Motor neuron (in vitro differentiated cells): ENCODE measurements around the gene HS3ST6. TPM values are rescaled to one million over a fixed set of nuclear protein-coding genes. Genes with fewer than 3 reads are reported as not detected.
"Not testable (repeated sequence)": the region's sequence is repeated elsewhere in the genome, so short reads cannot be mapped to it uniquely, and the experiment has no call there.

ENCODE experiments used
- ATAC-seq, 8 experiments: fragments of 200-7000 bp; cut with Tn5 transposase; replicated peaks in 6 of 8; 2 replicates each; pipeline ENCODE4 v1.8.0; 2021; ENCODE audit warnings: mild to moderate bottlenecking in 8 of 8, moderate library complexity in 8 of 8
- H3K27ac ChIP-seq, 2 donors: fragments of 250-450 bp; sonication (Bioruptor Pico); 2 replicates each; pipeline ENCODE4 v1.9.0; 2021; ENCODE audit warnings: antibody characterized with exemption in 2 of 2, mild to moderate bottlenecking in 2 of 2, moderate library complexity in 1 of 2
- H3K4me1 ChIP-seq, 2 donors: fragments of 250-450 bp; sonication (Bioruptor Pico); replicated peaks in 1 of 2; 2 replicates each; pipeline ENCODE4 v1.6.1; 2021; ENCODE audit warnings: antibody characterized with exemption in 2 of 2, mild to moderate bottlenecking in 2 of 2, moderate library complexity in 1 of 2
- H3K4me3 ChIP-seq, 5 donors: fragments of 250-450 bp; sonication (Bioruptor Pico); 2 replicates each; pipeline ENCODE4 v1.9.0; 2021; ENCODE audit warnings: antibody characterized with exemption in 5 of 5, mild to moderate bottlenecking in 5 of 5, moderate library complexity in 4 of 5
- WGBS, 10 experiments: fragments of 450-650 bp; shearing (Covaris generic); methylation state at CpG; one replicate each; pipeline ENCODE4 v1.0.0; 2022; 5-methylcytosine and 5-hydroxymethylcytosine counted together
- in situ Hi-C, 9 experiments: fragments of 400-800 bp; cut with MboI; loops; one replicate each; pipeline ENCODE4 v1.15.0; 2021; ENCODE audit warnings: low sequenced_read_pairs in 9 of 9, low pct_unique_long_range_greater_than_20kb in 2 of 9; ENCODE audit not compliant: unreplicated experiment in 9 of 9
- total RNA-seq, 8 experiments: library from RNA; unstranded; fragments of 300-600 nt; gene quantifications; 2 replicates each; pipeline versions ENCODE4 v1.2.3 to v1.2.4, GENCODE V29; 2022

Gene HS3ST6
- total RNA-seq, 8 experiments from 2014 or later, result 0.25 to 1.1 TPM; not detected in 6

GRCh38 chr16:1942810-1943726 lies 24.9 kb upstream of the HS3ST6 start, which contains the start of gene MSRB1:
TSS of gene MSRB1 (minus strand) at chr16:1943199. CDS start at chr16:1943156, 43 bp downstream.
- ATAC-seq, result peak; percentile 91 to 97 (median 94)
- Histone ChIP-seq H3K27ac (peak within 1 kb of the TSS in 1 of 2 donors; percentile 51), H3K4me3 (peak within 1 kb of the TSS; percentile 56 to 91 (median 72)), H3K4me1 (peaks cover 10% of the 10 kb centered on the region in 2 donors)
- in situ Hi-C loops, result no loop called here
- WGBS, 10 experiments, result 12 to 50% (median 20%) methylated on average over 1 to 10 of the region's 77 CpGs; no CpG with 5 or more reads in 4 of the 10 experiments

GRCh38 chr16:1942047-1942809 lies 24.0 kb upstream of the HS3ST6 start:
- ATAC-seq, result peak in 2 of 8 experiments; percentile 18 to 28
- H3K4me3 ChIP-seq, result peak overlapping the region; percentile 56 to 91 (median 72)
- H3K4me1 ChIP-seq, result peaks cover 10% of the 10 kb centered on the region in 2 donors
- in situ Hi-C loops, result no loop called here
- H3K27ac ChIP-seq, result no peak overlapping the region
- WGBS, 10 experiments, result 0 to 80% (median 0%) methylated on average over 1 of the region's 17 CpGs; no CpG with 5 or more reads in 6 of the 10 experiments

GRCh38 chr16:1941162-1942046 lies 23.2 kb upstream of the HS3ST6 start:
- in situ Hi-C loops, result no loop called here
- 0 to 62% (median 60%) methylated on average over 1 to 8 of the region's 30 CpGs; no CpG with 5 or more reads in 7 of the 10 experiments for WGBS, 10 experiments
- Histone ChIP-seq H3K27ac (no peak overlapping the region), H3K4me1 (peaks cover 10% of the 10 kb centered on the region in 2 donors), H3K4me3 (peak overlapping the region in 2 of 5 donors; percentile 2 to 8)
- ATAC-seq, result no peak

- no peak for ATAC-seq
- WGBS, 10 experiments, result 67 to 100% (median 80%) methylated on average over 2 to 11 of the region's 23 CpGs; no CpG with 5 or more reads in 4 of the 10 experiments
- no peak overlapping the region for H3K27ac ChIP-seq
- H3K4me1 ChIP-seq, result peaks cover 10% of the 10 kb centered on the region in 2 donors
- no peak overlapping the region for H3K4me3 ChIP-seq
- in situ Hi-C loops, result no loop called here
Observed at GRCh38 chr16:1940273-1941161, 22.3 kb upstream of the HS3ST6 start.

- ATAC-seq, H3K4me3 ChIP-seq, in situ Hi-C loops, H3K27ac ChIP-seq: not testable (repeated sequence)
- WGBS, 10 experiments, result 88 to 100% (median 99%) methylated on average over 1 to 6 of the region's 8 CpGs; no CpG with 5 or more reads in 2 of the 10 experiments
- H3K4me1 ChIP-seq, result peaks cover 10% of the 10 kb centered on the region in 2 donors
Observed at GRCh38 chr16:1939833-1940232, 21.6 kb upstream of the HS3ST6 start.

GRCh38 chr16:1938910-1939309 lies 20.7 kb upstream of the HS3ST6 start:
- Histone ChIP-seq H3K27ac (no peak overlapping the region), H3K4me3 (no peak overlapping the region), H3K4me1 (peaks cover 9 to 10% of the 10 kb centered on the region in 2 donors)
- 86 to 100% methylated on average over 1 to 5 of the region's 17 CpGs; no CpG with 5 or more reads in 8 of the 10 experiments for WGBS, 10 experiments
- no peak for ATAC-seq
- in situ Hi-C loops, result no loop called here

GRCh38 chr16:1938316-1938715 lies 20.1 kb upstream of the HS3ST6 start:
- Histone ChIP-seq H3K4me3 (no peak overlapping the region), H3K4me1 (peaks cover 5 to 10% of the 10 kb centered on the region in 2 donors), H3K27ac (no peak overlapping the region)
- in situ Hi-C loops, result no loop called here
- WGBS, 10 experiments, result 97 to 100% (median 100%) methylated on average over 1 to 6 of the region's 10 CpGs; no CpG with 5 or more reads in 5 of the 10 experiments
- ATAC-seq, result no peak

- in situ Hi-C loops, result no loop called here
- no peak for ATAC-seq
- Histone ChIP-seq H3K27ac (no peak overlapping the region), H3K4me1 (peaks cover 0 to 5% of the 10 kb centered on the region in 2 donors), H3K4me3 (no peak overlapping the region)
- WGBS, 10 experiments, result 80 to 100% (median 93%) methylated on average over 3 to 7 of the region's 11 CpGs; no CpG with 5 or more reads in 2 of the 10 experiments
Observed at GRCh38 chr16:1936945-1937479, 18.8 kb upstream of the HS3ST6 start.

GRCh38 chr16:1933097-1933661 lies 15.0 kb upstream of the HS3ST6 start:
- Histone ChIP-seq H3K4me3 (no peak overlapping the region), H3K4me1 (peaks cover 2 to 5% of the 10 kb centered on the region in 2 donors), H3K27ac (no peak overlapping the region)
- 0 to 43% methylated on average over 1 to 4 of the region's 23 CpGs; no CpG with 5 or more reads in 8 of the 10 experiments for WGBS, 10 experiments
- no peak for ATAC-seq
- in situ Hi-C loops, result no loop called here

- Histone ChIP-seq H3K4me3 (no peak overlapping the region), H3K4me1 (peaks cover 2 to 5% of the 10 kb centered on the region in 2 donors), H3K27ac (no peak overlapping the region)
- WGBS, 10 experiments, result 60 to 90% (median 68%) methylated on average over 1 to 7 of the region's 19 CpGs; no CpG with 5 or more reads in 4 of the 10 experiments
- ATAC-seq, result peak in 3 of 8 experiments; percentile 7 to 55 (median 42)
- in situ Hi-C loops, result no loop called here
Observed at GRCh38 chr16:1932050-1933028, 14.1 kb upstream of the HS3ST6 start.
